GM23338 (cell line): ENCODE data around the gene ADRB2. TPM values are rescaled to one million over a fixed set of nuclear protein-coding genes. Genes with fewer than 3 reads are reported as not detected.

Experiments used
- ATAC-seq: fragments of 200-7000 bp; cut with Tn5 transposase; 3 replicates; pipeline ENCODE4 v1.9.1; 2020
- DNase-seq: peaks from one replicate; pipeline ENCODE4 v3.0.0-alpha.2; 2015; ENCODE audit warnings: low spot score
- H2AFZ ChIP-seq: fragments of 200-600 bp; sonication (generic); 2 replicates; pipeline ENCODE4 v1.8.0; 2016; ENCODE audit warnings: antibody characterized with exemption, mild to moderate bottlenecking, moderate library complexity
- H3F3A ChIP-seq: fragments of 200-600 bp; sonication (generic); replicated peaks from 2 replicates; pipeline ENCODE4 v1.8.0; 2017; ENCODE audit warnings: antibody characterized with exemption, mixed run types, low read depth
- H3K27ac ChIP-seq: fragments of 200-600 bp; sonication (generic); 2 replicates; pipeline ENCODE4 v1.6.1; 2016; ENCODE audit warnings: low read depth
- H3K27me3 ChIP-seq: fragments of 200-600 bp; sonication (generic); 2 replicates; pipeline ENCODE4 v1.8.0; 2016; ENCODE audit warnings: mild to moderate bottlenecking, mixed run types, moderate library complexity; ENCODE audit not compliant: insufficient read depth
- H3K36me3 ChIP-seq: fragments of 200-600 bp; sonication (generic); 2 replicates; pipeline ENCODE4 v1.8.0; 2016; ENCODE audit warnings: mild to moderate bottlenecking; ENCODE audit not compliant: insufficient read depth
- H3K4me1 ChIP-seq: fragments of 200-600 bp; sonication (generic); 2 replicates; pipeline ENCODE4 v1.8.0; 2016; ENCODE audit warnings: mild to moderate bottlenecking, moderate library complexity; ENCODE audit not compliant: insufficient read depth
- H3K4me2 ChIP-seq: fragments of 200-600 bp; sonication (generic); 2 replicates; pipeline ENCODE4 v1.7.1; 2017; ENCODE audit warnings: mixed run types
- H3K4me3 ChIP-seq: fragments of 200-600 bp; sonication (generic); 2 replicates; pipeline ENCODE4 v1.6.1; 2016; ENCODE audit warnings: mixed run types
- H3K79me2 ChIP-seq: fragments of 200-600 bp; sonication (generic); replicated peaks from 2 replicates; pipeline ENCODE4 v1.8.0; 2017; ENCODE audit warnings: mild to moderate bottlenecking; ENCODE audit not compliant: insufficient read depth
- H3K9me2 ChIP-seq: fragments of 200-600 bp; sonication (generic); 2 replicates; pipeline ENCODE4 v1.8.0; 2017; ENCODE audit not compliant: insufficient read depth
- H4K20me1 ChIP-seq: fragments of 200-600 bp; sonication (generic); replicated peaks from 2 replicates; pipeline ENCODE4 v1.8.0; 2017; ENCODE audit warnings: mild to moderate bottlenecking; ENCODE audit not compliant: insufficient read depth
- H3K27ac Mint-ChIP-seq: 2 replicates; pipeline ENCODE4 v1.8.0; 2020; ENCODE audit warnings: inconsistent platforms, mild to moderate bottlenecking, moderate library complexity, mixed read lengths
- H3K27me3 Mint-ChIP-seq: 3 replicates; pipeline ENCODE4 v1.8.0; 2022; ENCODE audit warnings: low read depth, mild to moderate bottlenecking, moderate library complexity, mixed read lengths, inconsistent platforms; ENCODE audit not compliant: insufficient read depth, poor library complexity
- H3K36me3 Mint-ChIP-seq: 3 replicates; pipeline ENCODE4 v1.8.0; 2021; ENCODE audit warnings: low read depth, mild to moderate bottlenecking, inconsistent platforms, moderate library complexity, mixed read lengths
- H3K4me1 Mint-ChIP-seq: 3 replicates; pipeline ENCODE4 v1.8.0; 2020; ENCODE audit warnings: mild to moderate bottlenecking, inconsistent platforms, mixed read lengths
- H3K4me3 Mint-ChIP-seq: 3 replicates; pipeline ENCODE4 v1.8.0; 2021; ENCODE audit warnings: moderate library complexity, mild to moderate bottlenecking, inconsistent platforms, mixed read lengths
- H3K9me3 Mint-ChIP-seq: 3 replicates; pipeline ENCODE4 v1.8.0; 2020; ENCODE audit warnings: moderate library complexity, mild to moderate bottlenecking, inconsistent platforms, mixed read lengths
- CREB1 ChIP-seq: fragments of 250-450 bp; sonication (Bioruptor Pico); IDR thresholded peaks from 2 replicates; pipeline ENCODE4 v1.5.0; 2020; ENCODE audit warnings: low read depth, mild to moderate bottlenecking, moderate library complexity
- CTCF ChIP-seq, 2 experiments: fragments of 200-600 bp in 1 of 2; sonication (generic) in 1 of 2; conservative IDR thresholded peaks; 2 replicates each; pipeline versions ENCODE4 v1.5.1 to v1.6.1; 2016 to 2017; ENCODE audit warnings: antibody characterized with exemption in 2 of 2, low read depth in 2 of 2, mild to moderate bottlenecking in 2 of 2, moderate library complexity in 1 of 2
- JUNB ChIP-seq: IDR thresholded peaks from one replicate; pipeline ENCODE4 v1.6.1; 2016; ENCODE audit warnings: antibody characterized with exemption; ENCODE audit not compliant: unreplicated experiment
- ZNF114 ChIP-seq: fragments of 250-450 bp; sonication (Bioruptor Pico); IDR thresholded peaks from 2 replicates; pipeline ENCODE4 v1.5.0; 2020; ENCODE audit warnings: mild to moderate bottlenecking, moderate library complexity
- ZNF331 ChIP-seq: fragments of 250-450 bp; sonication (Bioruptor Pico); IDR thresholded peaks from 2 replicates; pipeline ENCODE4 v1.5.0; 2020; ENCODE audit warnings: low read depth, mild to moderate bottlenecking, moderate library complexity
- ZNF462 ChIP-seq: fragments of 250-450 bp; sonication (Bioruptor Pico); IDR thresholded peaks from 2 replicates; pipeline ENCODE4 v1.5.0; 2020; ENCODE audit warnings: mild to moderate bottlenecking, moderate library complexity
- polyA plus RNA-seq: library from polyadenylated mRNA; unstranded; fragments of >200 nt; fragmentation: Nextera tagmentation; extraction: Ambion mirVana; gene quantifications from 2 replicates; pipeline ENCODE4 v1.2.1, GENCODE V29; 2016
- total RNA-seq: library from RNA; depleted of rRNA; stranded (reverse); fragments of >200 nt; shearing (Covaris generic); gene quantifications from 2 replicates; pipeline ENCODE4 v1.2.3, GENCODE V29; 2014
- TF ChIP-seq, protein P1 (sequence below): IDR thresholded peaks from 2 replicates; pipeline ENCODE4 v1.6.1; 2016; ENCODE audit warnings: antibody characterized with exemption

ADRB2 gene
- total and polyA plus RNA-seq, 2 experiments from 2014 or later, result 0.44 to 1.3 TPM

DNA sequence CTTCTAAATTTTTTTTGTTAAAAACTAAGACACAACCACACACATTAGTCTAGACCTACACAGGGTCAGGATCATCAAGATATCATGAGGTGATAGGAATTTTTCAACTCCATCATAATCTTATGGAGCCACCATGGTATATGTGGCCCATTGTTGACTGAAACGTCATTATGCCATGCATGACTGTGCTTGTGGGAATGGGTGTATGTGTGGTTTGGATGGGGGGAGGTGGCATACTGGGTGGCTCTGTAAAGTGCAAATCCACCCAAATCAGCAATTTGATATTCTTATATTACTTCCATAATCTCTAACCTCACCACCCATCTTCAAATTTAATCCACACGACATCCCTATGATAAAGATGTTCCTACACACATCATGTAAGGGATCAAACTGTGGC lies 21.0 kb downstream of the ADRB2 start (continued):
- TF ChIP-seq ZNF462, result no peak
- no peak for TF ChIP-seq ZNF114 (CRISPR knock-in tag)
- no peak for TF ChIP-seq CREB1 (CRISPR knock-in tag)
- TF ChIP-seq ZNF331 (CRISPR knock-in tag), result no peak

- H4K20me1 ChIP-seq, result no peaks in the 10 kb centered on the region
- H2AFZ ChIP-seq, result no peak overlapping the region
- H3K27me3 ChIP-seq, result no peaks in the 10 kb centered on the region
- Mint-ChIP-seq H3K27me3 (peaks cover 4% of the 10 kb centered on the region), H3K27ac (no peak overlapping the region), H3K9me3 (no peaks in the 10 kb centered on the region), H3K36me3 (no peaks in the 10 kb centered on the region), H3K4me3 (no peak overlapping the region), H3K4me1 (no peaks in the 10 kb centered on the region)
- no peak overlapping the region for H3K27ac ChIP-seq
- no peaks in the 10 kb centered on the region for H3K9me2 ChIP-seq
- DNase-seq (no peak), ATAC-seq (no peak)
- H3F3A ChIP-seq, result no peaks in the 10 kb centered on the region
- H3K36me3 ChIP-seq, result no peaks in the 10 kb centered on the region
- no peaks in the 10 kb centered on the region for H3K79me2 ChIP-seq
- H3K4me1 ChIP-seq, result no peaks in the 10 kb centered on the region
- H3K4me3 ChIP-seq, result no peak overlapping the region
- no peak overlapping the region for H3K4me2 ChIP-seq
- TF ChIP-seq JUNB, result no peak
- no peak for TF ChIP-seq ZNF331 (CRISPR knock-in tag)
- TF ChIP-seq CTCF (conservative IDR thresholded peaks at IDR 0.05; ENCODE audit: low read depth in 2 of 2), result no peak
- TF ChIP-seq ZNF114 (CRISPR knock-in tag), result no peak
- TF ChIP-seq, protein P1, sequence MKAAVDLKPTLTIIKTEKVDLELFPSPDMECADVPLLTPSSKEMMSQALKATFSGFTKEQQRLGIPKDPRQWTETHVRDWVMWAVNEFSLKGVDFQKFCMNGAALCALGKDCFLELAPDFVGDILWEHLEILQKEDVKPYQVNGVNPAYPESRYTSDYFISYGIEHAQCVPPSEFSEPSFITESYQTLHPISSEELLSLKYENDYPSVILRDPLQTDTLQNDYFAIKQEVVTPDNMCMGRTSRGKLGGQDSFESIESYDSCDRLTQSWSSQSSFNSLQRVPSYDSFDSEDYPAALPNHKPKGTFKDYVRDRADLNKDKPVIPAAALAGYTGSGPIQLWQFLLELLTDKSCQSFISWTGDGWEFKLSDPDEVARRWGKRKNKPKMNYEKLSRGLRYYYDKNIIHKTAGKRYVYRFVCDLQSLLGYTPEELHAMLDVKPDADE, result no peak
These were observed 22.1 kb downstream of the ADRB2 start for GRCh38 chr5:148848393-148849031.
